Spleen (tissue), 7 donors: ENCODE data around the gene MCTP1.

ENCODE experiments used
- CTCF ChIP-seq, 11 experiments: fragments of 200-600 bp in 7 of 11; fragments of 450-650 bp in 4 of 11; sonication (generic) in 4 of 11; IDR thresholded peaks in 8 of 11; conservative IDR thresholded peaks in 3 of 11; 1 replicate in 7 of 11; 2 replicates in 4 of 11; pipeline versions ENCODE4 v1.4.0 to v1.8.0; 2016 to 2021; ENCODE audit warnings: antibody characterized with exemption in 11 of 11, inconsistent platforms in 4 of 11, mild to moderate bottlenecking in 1 of 11
- POLR2A ChIP-seq, 3 donors: fragments of 450-650 bp; IDR thresholded peaks; one replicate each; pipeline ENCODE4 v1.5.1; 2017; ENCODE audit warnings: antibody characterized with exemption in 3 of 3, mild to moderate bottlenecking in 1 of 3
- POLR2AphosphoS5 ChIP-seq, 3 donors: sonication (generic); formaldehyde crosslinking; IDR thresholded peaks; one replicate each; pipeline ENCODE4 v1.5.1; 2017; ENCODE audit warnings: antibody characterized with exemption in 3 of 3
- donor health status: DM: no; HTN: no; CAD: no; lungs with moderate emphysema.
- donor health status: DM: no; HTN: no; CAD: no.
- donor health status: DM: no; HTN: no; CAD: no.

- TF ChIP-seq CTCF (IDR thresholded peaks at IDR 0.05 in 8 of 11, conservative IDR thresholded peaks at IDR 0.05 in 3 of 11) (no peak), POLR2A (IDR thresholded peaks at IDR 0.05) (no peak), POLR2AphosphoS5 (IDR thresholded peaks at IDR 0.05) (no peak)
Observed at GRCh38 chr5:95105638-95106037, 179.3 kb downstream of the MCTP1 start.
